CD4-positive, alpha-beta T cell treated with Interleukin-4 for 4 hours (primary cell): Measurements from ENCODE around the gene VASN.

ENCODE experiments used
- DNase-seq: peaks from one replicate; pipeline ENCODE4 v3.0.0-alpha.2; 2020

VASN gene

GRCh38 chr16:4354512-4355409, 16.9 kb upstream of the VASN start:
- DNase-seq = no peak

- no peak for DNase-seq
These were observed 14.8 kb upstream of the VASN start for GRCh38 chr16:4356820-4357219.

GRCh38 chr16:4358236-4358635, 13.4 kb upstream of the VASN start:
- DNase-seq = no peak

GRCh38 chr16:4358831-4359561, 12.7 kb upstream of the VASN start:
- peak; percentile 32 for DNase-seq

- DNase-seq = no peak
These were observed 11.7 kb upstream of the VASN start for GRCh38 chr16:4359914-4360313.

- no peak for DNase-seq
These were observed 11.1 kb upstream of the VASN start for GRCh38 chr16:4360538-4361021.

GRCh38 chr16:4361033-4361943, 10.4 kb upstream of the VASN start:
- DNase-seq = no peak

- DNase-seq = no peak
These were observed 9.7 kb upstream of the VASN start for GRCh38 chr16:4361944-4362311.

- DNase-seq = no peak
These were observed 9.0 kb upstream of the VASN start for GRCh38 chr16:4362476-4363135.

- no peak for DNase-seq
These were observed 7.2 kb upstream of the VASN start for GRCh38 chr16:4364196-4365013.

GRCh38 chr16:4365014-4365406, 6.6 kb upstream of the VASN start:
- no peak for DNase-seq

- no peak for DNase-seq
These were observed 6.0 kb upstream of the VASN start for GRCh38 chr16:4365615-4366014.

- no peak for DNase-seq
These were observed 5.6 kb upstream of the VASN start for GRCh38 chr16:4366016-4366415.

GRCh38 chr16:4367393-4367856, 4.2 kb upstream of the VASN start:
- DNase-seq = no peak

GRCh38 chr16:4369007-4369733, 2.5 kb upstream of the VASN start:
- DNase-seq = no peak

GRCh38 chr16:4370151-4370550, 1.5 kb upstream of the VASN start:
- DNase-seq = no peak

- no peak for DNase-seq
These were observed 885 bp upstream of the VASN start for GRCh38 chr16:4370570-4371356.

- DNase-seq = peak; percentile 14
These were observed 441 bp downstream of the VASN start for GRCh38 chr16:4372001-4372577.

GRCh38 chr16:4372578-4373355, 1.1 kb downstream of the VASN start:
- DNase-seq = no peak
